Activated naive CD4-positive, alpha-beta T cell treated with Interleukin-2 at 50 U/mL for 16 hours (primary cell): ENCODE data around the gene CFAP299.
"Not testable (repeated sequence)": the region's sequence is repeated elsewhere in the genome, so short reads cannot be mapped to it uniquely, and the experiment has no call there.

Source experiments
- DNase-seq: peaks from one replicate; pipeline ENCODE4 v3.0.0-alpha.2; 2020

Gene CFAP299

GRCh38 chr4:80749558-80749957, 414.0 kb downstream of the CFAP299 start:
- DNase-seq: not testable (repeated sequence)

- no peak for DNase-seq
These were observed 415.7 kb downstream of the CFAP299 start for GRCh38 chr4:80751200-80751599.

DNA sequence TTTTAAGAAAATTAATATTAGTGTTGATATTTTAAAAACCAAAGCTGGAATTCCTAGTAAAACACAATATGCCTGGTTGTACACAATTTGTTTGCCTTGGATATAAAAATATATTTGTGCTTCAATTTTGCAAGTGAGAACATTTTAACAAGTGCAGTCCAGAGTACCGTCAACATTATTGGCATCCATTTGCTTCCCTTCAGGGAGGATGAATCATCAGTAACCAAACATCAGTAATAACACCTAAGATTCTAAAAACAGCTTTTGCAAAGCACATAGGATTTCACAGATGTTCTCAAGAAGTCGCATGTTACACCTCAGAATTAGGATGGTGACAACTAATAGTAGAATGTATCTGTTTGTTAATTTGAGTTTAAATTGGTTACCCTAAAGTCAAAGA, 432.4 kb downstream of the CFAP299 start:
- DNase-seq: no peak

- no peak for DNase-seq
These were observed 440.6 kb downstream of the CFAP299 start for GRCh38 chr4:80776168-80776567.

- DNase-seq: no peak
These were observed 445.9 kb downstream of the CFAP299 start for GRCh38 chr4:80781431-80781830.

- no peak for DNase-seq
These were observed 451.8 kb downstream of the CFAP299 start for GRCh38 chr4:80787306-80787705.

DNA sequence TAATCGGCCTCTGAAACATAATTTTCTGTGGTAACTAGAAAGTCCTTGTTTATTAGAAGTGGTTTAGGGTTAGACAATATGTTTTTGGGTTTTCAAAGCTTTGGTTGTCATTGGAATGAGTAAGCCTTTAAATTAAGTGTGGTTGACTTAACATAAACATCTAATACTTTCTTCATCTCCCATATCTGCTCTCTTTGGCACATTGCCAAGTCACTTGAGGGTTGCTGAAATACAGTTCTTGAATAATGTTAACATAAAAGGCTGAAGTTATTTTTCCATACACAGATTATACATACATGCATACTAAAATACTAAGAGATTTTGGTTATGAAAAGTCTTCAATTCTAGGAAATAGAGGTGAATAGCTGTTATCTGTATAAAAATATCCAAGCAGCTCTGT, 453.3 kb downstream of the CFAP299 start:
- DNase-seq: no peak

DNA sequence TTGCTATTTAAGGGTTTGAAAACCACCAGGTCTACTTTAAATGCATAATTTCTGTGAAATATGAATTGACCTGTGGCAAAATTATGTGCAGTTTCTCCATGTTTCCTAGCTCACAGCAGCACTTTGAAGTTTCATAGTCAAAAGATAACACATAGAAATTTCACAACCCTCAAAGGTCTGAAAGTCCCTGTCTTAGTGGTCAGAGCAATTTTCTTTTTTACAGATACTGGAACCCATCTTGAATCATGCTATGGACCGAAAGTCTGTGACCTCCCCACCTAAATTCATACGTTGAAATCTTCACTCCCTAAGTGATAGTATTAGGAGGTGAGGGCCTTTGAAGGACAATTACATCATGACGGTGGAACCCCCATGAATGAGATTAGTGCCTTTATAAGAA, 454.6 kb downstream of the CFAP299 start:
- DNase-seq: no peak

DNA sequence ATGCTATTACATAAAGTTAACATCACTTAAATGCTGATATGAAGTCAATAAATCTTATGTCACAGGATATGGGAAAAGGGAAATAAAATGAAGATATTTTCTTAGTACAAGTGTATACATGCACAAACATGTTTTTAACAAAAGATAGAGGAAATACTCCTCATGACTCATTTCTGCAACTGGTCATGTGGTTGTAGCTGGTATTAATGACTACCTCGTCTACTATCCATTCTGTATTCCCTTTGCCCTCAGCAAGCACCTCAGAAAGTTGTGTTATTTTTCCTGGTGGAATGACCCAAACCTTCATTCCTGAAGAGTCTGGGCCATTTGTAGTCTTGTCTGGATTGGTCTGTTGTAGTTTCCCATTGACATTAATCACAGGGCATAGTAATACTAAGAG, 458.1 kb downstream of the CFAP299 start:
- not testable (repeated sequence) for DNase-seq

- no peak for DNase-seq
These were observed 462.6 kb downstream of the CFAP299 start for GRCh38 chr4:80798082-80798481.

DNA sequence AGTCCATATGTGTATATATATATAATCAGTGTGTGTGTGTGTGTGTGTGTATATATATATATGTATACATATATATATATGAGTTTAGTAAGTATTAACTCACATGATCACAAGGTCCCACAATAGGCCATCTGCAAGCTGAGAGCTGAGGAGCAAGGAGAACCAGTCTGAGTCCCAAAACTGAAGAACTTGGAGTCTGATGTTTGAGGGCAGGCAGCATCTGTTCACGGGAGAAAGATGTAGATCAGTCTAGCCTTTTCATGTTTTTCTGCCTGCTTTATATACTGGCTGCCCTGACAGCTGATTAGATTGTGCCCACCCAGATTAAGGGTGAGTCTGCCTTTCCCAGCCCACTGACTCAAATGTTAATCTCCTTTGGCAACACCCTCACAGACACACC, 465.2 kb downstream of the CFAP299 start:
- not testable (repeated sequence) for DNase-seq

DNA sequence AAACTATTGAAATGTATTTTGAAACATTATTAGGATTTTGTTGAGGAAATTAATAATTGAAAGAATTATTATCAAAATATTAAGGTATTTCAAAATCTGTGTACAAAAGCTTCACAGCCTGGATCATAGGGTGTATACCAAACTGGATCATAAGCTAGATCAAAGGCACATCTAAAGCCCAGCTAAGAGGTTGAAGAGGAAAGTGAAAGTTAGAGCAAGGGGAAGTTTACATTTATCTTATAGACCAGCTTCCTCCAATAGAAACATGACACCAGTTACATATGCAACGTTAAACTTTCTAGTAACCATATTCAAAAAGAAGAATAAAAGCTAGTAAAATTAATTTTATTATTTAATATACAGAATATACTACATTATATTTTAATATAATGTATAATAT, 467.8 kb downstream of the CFAP299 start:
- DNase-seq: no peak

DNA sequence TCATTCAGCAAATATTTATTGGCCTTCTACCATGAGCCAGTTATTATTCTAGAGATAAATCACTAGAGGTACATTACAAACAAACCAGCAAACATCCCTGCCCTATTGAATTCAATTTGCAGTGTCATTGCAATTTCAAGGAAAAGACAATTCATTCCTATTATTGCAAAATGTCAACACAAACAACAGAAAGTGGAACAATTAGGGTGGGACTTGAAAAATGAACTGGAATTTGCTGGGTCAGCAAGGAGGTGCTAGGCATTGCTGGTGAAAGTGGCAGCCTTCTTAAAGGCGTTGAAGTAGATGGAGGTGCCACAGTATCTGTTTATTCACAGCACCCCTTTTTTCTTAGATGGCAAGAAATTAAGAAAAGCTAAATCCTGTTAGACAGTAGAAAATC, 470.9 kb downstream of the CFAP299 start:
- DNase-seq: no peak

DNA sequence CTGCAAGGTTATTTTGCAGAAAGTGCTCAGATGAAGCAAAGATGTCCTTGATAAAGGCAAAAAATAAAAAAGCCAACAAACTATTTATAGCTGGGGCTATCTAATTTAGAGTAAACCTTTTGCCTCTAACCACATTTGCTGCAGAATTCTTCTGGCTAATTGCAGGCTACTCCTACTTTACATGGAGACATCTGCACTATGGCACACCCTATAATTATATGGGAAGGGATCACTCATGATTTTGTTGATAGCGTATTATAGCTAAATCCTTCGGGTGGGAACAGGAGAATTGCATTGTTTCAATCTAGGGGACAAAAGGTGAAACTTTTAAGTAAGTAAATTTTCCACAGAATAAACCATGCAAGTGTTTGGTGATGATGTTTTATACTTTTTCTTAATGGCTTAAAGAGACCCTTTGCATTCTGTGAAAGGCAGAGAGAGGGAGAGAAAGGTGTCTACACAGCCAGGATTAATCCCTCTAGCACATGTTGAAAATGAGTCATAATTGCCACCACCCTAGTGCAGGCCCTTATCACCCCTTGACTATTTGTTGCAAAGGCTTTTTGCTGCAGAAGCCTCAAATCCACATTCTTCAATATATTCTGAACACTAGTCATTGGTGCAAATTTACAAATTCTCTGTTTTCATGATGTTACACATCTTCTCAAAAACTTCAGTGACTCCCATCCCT, 473.7 kb downstream of the CFAP299 start:
- DNase-seq: no peak

DNA sequence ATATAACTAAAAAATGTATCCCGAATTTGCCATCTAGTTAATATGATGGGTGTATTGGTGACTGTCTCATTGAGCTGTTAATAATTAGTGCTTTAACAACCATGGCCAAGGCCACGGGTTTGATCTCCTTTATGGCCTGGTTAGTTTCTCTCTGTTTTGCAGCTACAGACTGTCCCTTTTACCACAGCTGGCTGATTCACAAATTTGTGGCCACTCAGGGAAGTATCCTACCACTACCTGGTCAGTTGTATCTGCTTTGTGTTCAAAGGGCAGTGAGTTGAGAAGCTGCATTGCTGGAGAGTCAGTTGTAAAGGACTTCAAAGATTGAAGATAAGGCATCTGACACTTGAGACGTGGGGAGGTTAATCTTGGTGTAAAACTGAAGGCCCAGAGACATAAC, 475.9 kb downstream of the CFAP299 start:
- DNase-seq: no peak

DNA sequence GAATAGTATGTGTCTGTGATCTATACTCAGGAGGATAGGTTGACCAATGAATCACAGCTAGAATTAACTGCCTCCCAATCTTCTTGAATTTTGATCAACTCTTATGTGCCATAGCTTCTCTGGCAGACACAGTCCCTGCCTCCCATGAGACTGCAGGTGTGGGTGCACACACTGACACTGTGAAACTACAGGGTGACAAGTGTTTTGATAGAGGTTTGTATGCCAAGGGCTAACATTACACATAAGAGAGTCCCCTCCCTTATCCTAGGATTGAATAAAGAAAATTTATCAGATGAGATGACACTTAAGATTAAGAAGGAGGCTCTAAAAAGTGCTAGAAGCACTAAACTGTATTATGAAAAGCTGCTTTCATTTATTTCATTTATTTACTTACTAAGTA, 476.6 kb downstream of the CFAP299 start:
- no peak for DNase-seq

- DNase-seq: no peak
These were observed 478.7 kb downstream of the CFAP299 start for GRCh38 chr4:80814266-80814665.

GRCh38 chr4:80831383-80832361, 496.1 kb downstream of the CFAP299 start:
- no peak for DNase-seq

- no peak for DNase-seq
These were observed 503.8 kb downstream of the CFAP299 start for GRCh38 chr4:80839281-80839680.

DNA sequence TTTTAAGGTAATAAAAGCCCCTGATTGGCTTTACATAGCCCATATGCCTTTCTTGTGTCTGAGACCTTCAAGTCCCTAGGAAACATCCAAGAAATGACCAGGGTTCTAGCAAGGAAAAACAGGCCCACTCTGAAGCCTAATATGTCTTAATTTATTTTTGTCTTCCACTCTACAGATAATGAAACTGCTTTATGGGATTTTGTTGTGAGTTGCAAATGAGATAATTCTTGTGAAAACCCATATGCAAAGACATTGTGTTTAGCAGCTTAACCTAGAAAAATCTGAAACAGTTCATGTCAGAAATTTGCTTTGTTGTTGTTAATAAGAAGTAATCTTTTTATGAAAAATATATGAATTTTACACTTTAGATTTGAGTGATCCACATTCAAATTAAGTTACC, 504.3 kb downstream of the CFAP299 start:
- DNase-seq: no peak

DNA sequence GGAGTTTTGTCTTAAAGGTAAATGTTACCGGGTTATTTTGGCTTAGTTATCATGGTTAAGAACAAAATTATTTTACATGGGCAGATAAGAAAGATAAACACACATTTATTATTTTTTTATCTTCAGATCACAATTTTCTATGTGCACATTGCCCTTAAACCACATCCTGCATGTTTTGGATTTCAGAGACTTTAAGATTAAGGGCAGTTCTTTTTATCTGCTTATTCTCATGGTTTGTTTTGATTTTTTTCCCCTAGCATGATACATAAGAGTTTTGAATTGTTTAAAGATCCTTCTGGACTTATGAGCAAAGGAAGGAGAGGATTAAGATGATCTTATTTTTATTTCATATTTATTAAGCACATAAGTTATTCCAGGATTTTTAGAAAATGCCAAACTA, 504.9 kb downstream of the CFAP299 start:
- DNase-seq: no peak

DNA sequence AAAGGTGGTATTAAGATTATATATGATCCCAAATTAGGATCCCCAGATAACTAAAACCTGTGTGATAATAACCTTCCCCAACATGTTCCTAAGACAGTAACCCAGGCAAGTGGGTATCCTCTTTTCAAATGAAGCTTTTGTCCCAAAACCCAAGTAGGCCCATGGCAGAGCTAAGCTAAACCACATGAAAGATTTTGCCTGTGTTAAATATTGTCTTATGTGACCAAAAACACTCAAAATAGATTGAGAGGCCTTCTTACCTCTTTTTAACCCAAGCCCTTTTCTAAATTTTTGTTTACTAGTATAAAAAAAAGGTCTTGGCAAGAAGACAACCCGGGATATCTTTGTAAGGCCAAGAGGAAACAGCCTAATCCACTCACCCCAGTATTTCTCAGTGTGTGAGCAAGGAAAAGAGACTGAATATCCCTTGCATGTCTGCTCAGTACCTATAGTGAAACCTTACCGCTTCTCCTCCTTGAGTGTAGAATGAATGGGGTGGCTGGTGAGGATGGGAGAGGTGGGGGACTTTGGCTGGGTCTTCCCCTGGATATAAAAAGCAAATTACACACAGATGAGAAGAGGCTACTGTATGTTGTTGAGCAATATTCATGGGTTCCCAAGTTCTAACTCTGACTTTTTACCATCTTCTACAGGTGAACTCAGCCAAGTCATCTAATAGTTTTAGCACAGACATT, 506.2 kb downstream of the CFAP299 start:
- DNase-seq: no peak

- DNase-seq: no peak
These were observed 510.7 kb downstream of the CFAP299 start for GRCh38 chr4:80846210-80846609.

- no peak for DNase-seq
These were observed 516.5 kb downstream of the CFAP299 start for GRCh38 chr4:80852061-80852460.
